ENCODE measurements around the gene CYCS. TPM values are rescaled to one million over a fixed set of nuclear protein-coding genes. Genes with fewer than 3 reads are reported as not detected.
"Not testable (repeated sequence)": the region's sequence is repeated elsewhere in the genome, so short reads cannot be mapped to it uniquely, and the experiment has no call there.

Gene CYCS
- total RNA-seq, 1 donor from 2014 or later: 31.5 TPM

DNA sequence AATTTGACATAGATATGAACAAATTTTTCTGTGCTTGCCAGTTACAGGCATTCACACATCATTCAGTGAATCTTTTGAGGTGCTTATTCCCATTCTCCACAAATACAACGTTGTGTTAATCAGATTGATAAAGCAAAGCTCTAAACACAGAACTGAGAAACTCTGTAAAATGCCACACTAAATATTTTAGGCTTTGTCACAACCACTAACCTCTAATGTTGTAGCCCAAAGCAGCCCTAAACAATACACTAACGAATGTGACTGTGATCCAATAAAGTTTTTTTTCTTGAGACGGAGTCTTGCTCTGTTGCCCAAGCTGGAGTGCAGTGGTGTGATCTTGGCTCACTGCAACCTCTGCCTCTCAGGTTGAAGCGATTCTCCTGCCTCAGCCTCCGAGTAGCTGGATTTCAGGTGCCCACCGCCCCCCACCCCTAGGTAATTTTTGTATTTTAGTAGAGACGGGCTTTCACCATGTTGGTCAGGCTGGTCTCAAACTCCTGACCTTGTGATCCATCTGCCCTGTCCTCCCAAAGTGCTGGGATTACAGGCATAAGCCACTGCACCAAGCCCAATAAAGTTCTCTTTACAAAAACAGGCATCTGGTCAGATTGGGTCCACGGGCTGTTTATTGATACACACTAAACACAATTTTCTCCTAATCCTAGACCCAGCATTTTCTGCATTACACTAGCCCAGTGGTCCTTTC, 6.9 kb downstream of the CYCS start:
- no peak for DNase-seq (ENCODE audit: low read depth in 2 of 2)

DNA sequence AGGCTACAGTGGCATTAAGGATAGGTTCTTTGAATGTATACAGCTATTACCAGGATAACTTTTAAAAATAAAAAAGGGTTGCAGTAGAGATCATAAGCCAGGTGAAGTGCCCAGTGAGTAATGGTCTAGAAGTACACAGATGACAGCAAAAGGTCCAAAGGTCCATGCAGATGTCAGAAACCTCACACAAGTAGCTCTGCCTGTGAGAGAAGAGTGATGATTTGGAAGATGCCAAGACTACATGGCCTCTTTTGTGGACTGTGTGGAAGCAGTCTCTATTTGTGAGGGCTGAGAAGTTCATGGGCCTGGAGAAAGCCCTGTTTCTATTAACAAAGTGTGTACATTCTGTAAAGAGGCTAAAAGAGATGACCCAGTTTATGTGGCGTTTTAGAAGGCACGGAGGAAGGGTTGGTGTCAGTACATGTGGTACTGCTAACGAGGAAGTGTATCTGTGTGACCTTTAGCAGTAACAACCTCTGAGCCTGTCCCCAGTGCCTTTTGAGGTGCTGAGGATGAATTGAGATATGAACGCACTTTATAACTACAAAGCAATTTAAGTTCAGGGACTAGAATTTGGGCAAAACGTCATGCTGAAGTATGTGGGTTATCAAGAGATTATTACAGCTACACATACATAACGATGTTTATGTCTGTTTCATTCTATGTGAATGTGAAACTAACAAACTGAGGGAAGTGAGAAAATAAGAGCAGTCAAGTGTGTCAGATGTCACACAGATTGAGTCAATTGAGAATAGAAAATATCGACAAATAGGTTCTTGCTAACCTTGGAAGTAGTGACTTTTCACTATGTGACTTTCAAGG, 7.6 kb downstream of the CYCS start:
- DNase-seq (ENCODE audit: low read depth in 2 of 2): no peak

DNA sequence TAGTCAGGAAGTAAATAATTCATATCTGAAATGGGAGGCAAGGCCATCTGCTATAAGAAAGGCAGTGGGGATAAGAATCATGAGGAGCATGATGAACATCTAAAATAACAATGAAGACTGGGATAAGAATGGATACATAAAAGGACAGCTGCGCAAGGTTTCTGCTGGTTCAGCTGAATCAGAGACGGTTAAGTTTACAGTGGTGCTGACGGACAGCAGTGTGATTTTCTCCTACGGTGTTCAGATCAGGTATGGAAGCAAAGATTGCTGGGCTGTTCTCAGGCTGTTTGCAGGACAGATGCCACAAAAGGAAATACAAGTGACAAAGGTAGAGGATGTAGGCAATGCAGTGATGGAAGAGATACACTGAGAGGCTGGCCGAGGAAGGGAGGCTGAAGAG, 8.4 kb downstream of the CYCS start:
- DNase-seq (ENCODE audit: low read depth in 2 of 2): no peak

DNA sequence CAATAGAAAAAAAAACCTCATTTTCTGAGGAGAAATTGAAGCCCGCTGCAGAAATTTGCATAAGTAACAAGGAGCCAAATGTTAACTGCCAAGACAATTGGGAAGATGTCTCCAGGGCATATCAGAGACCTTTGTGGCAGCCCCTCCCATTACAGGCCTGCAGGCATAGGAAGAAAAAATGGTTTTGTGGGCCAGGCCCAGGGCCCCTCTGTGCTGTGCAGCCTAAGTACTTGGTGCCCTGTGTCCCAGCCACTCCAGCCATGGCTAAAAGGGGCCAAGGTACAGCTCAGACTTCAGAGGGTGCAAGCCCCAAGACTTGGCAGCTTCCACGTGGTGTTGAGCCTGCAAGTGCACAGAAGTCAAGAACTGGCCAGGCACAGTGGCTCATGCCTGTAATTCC, 14.5 kb downstream of the CYCS start:
- DNase-seq (ENCODE audit: low read depth in 2 of 2): not testable (repeated sequence)

DNA sequence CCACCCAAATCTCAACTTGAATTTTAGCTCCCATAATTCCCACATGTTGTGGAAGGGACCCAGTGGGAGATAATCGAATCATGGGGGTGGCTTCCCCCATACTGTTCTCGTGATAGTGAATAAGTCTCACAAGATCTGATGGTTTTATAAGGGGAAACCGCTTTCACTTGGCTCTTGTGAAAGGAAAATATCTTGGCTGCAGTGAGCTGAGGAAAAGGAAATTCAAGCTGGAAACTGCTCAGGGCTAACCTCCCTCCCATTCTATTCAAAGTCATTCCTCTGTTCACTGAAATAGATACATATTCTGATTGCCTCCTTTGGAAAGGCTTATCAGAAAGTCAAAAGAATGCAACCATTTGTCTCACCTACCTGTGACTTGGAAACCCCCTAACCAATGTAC, 15.8 kb downstream of the CYCS start:
- peak in 1 of 2 donors; percentile 23 for DNase-seq (ENCODE audit: low read depth in 2 of 2)

- DNase-seq (ENCODE audit: low read depth in 2 of 2): no peak
Measured at GRCh38 chr7:25105911-25106310, 19.1 kb downstream of the CYCS start.

DNA sequence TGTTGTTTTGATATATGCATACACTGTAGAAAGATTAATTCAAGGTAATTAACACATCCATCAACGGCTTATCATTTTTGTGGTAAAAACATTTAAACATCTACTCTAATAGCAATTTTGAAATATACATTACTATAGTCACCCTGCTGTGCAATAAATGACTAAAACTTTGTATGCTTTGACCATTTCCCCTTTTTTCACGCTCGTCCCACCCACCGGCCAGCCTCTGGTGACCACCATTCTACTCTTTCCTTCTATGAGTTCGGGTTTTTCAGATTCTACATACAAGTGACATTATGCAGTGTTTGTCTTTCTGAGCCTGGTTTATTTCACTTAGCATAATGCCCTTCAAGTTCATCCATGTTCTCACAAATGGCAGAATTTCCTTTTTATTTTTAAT, 21.3 kb downstream of the CYCS start:
- no peak for DNase-seq (ENCODE audit: low read depth in 2 of 2)

DNA sequence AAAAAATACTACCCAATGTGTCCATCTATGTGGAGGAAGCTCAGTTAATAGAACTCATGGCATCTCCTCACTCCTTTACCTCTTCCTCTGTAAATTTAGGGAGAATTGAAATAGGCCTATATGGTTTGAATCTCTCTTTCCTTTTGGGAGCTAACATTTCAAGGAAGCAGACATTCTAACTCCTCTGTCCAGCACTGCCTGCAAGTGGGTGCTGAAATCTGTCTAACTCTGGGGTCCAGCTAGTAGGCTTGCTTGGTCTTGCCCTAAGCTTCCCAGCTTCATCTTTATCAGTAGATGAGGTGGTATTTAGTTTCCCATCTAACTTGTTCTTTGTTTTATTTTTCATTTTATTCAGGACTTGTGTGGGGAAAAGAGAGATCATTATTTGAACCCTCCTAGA, 23.2 kb downstream of the CYCS start:
- DNase-seq (ENCODE audit: low read depth in 2 of 2): no peak

DNA sequence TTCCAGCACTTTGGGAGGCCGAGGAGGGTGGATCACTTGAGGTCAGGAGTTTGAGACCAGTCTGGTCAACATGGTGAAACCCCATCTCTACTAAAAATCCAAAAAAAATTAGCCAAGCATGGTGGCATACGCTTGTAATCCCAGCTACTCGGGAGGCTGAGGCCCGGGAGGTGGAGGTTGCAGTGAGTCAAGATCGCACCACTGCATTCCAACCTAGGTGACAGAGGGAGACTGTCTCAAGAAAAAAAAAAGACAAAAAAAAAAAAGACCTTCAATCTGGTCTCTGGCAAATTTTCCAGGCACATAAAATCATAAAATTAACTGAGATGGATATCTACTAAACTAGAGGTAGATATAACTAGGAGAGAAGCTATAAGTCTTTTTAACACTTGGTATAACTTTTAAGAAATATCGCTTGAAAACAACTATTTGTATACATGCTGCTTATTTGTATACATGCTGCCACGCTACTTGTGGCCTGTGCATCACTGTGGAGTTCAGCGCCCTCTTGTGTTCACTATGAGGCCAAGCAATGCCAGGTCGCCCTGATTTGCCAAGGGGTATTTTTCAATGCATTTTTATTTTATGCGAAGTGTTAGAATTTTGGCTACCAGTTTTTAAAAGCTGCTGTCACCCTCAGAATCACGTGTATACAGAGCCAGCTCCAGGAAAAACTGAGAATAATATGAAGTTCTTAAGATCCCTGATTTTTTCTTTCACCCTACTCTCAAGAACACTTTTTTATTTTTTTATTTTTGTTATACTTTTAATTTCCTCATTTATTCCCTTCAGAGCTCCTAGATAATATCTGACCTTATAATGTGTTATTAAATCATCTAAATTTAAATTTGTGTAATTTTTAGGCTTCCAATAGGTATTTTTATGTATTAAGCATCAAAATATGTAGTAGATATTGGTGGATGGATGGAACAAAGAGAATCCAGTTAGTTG, 26.7 kb downstream of the CYCS start:
- DNase-seq (ENCODE audit: low read depth in 2 of 2): peak; percentile 51 to 76

- DNase-seq (ENCODE audit: low read depth in 2 of 2): peak in 1 of 2 donors; percentile 22
Measured at GRCh38 chr7:25095516-25096345, 29.3 kb downstream of the CYCS start.

DNA sequence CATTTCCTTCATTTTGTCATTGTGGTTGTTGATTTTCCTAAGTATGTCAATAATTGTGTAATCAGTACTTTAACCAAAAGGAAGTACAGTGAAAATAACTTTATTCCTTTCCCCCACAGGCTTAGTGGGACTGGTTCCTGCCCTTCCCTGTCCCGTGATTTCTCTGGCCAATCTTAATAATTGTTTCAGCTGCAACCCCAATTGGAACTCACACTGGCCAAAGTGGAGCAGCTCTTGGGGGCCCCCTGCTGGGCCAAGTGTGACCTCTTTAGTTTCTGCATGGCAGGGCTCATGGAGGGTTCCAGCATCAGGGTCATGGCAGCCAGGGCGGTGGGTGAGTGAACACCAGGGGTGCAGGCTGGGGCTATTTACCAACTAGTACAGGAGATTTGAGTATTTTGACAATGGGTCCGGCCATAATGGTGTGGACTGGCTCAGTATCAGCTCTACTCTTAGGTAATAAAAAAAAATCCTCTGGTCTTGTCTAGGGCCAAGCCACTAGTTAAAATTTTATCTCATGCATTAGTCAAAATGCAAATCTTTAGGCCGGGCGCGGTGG, 31.7 kb downstream of the CYCS start:
- peak; percentile 47 to 73 for DNase-seq (ENCODE audit: low read depth in 2 of 2)

DNA sequence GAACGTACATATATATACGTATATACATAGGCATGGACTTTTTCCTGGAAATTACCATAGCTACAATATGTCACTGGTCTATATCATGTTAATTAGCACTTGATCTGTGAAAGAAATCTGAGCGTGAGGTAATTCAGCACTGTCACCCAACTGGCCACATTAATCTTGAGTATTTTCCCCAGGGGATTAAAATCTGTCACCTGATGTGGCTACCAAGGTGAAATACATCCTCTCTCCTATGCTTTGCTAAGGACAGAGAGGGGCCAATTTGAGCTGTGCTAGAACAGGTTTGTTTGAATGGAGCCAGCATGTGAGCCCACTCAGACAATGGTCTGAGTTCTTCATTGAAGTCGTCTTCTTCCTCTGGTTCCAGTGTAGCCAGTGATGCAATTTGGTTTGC, 33.3 kb downstream of the CYCS start:
- DNase-seq (ENCODE audit: low read depth in 2 of 2): no peak

DNA sequence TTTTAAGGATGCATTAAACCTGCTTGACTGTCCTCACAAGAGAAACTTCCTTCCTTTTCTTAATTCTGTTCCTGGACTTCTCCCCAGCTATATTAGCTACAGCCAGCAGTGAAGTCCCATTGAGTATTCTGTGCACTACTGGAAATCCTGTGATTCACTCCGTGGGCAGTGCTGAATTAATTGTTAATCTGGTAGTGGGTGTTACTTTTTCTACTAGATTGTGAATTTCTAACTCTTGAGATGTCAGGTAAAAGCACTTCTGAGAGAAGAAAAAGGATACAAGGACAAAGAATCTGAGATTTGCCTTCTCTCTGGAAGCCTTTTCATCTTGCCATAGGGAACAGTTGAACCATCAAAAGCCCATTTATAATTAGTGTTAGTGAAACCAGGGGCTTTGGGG, 33.9 kb downstream of the CYCS start:
- DNase-seq (ENCODE audit: low read depth in 2 of 2): no peak

DNA sequence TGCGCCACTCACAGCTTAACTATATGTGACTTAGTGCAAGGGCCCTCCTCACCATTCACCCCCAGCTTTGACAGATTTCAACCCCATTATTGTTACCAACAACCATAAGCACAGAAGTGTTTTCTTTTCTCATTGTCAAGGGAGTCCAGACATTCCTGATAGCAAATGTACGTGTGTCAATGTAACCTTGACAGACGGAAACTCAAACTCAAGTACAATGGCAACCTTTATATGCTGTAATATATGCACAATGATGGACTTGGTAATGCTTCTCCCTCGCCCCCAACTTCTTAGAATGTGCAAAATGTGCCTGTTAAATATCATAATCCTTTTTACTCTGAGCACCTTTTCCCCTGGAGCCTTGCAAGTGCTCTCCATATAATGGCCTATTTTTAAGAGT, 34.7 kb downstream of the CYCS start:
- DNase-seq (ENCODE audit: low read depth in 2 of 2): no peak

- no peak for DNase-seq (ENCODE audit: low read depth in 2 of 2)
Measured at GRCh38 chr7:25087855-25088254, 37.2 kb downstream of the CYCS start.

DNA sequence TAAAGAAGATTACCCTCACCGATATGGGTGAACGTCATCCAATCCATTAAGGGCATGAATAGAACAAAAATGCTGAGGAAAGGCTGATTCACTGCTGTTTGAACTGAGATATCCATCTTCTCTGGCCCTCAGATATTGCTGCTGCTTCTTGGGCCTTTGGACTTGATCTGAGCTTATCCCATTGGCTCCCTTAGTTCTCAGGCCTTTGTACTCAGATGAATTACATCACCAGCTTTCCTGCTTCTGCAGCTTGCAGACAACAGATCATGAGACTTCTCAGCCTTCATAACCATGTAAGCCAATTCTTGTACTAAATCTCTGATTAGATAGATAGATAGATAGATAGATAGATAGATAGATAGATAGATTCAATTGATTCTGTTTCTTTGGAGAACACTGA, 40.2 kb downstream of the CYCS start:
- DNase-seq (ENCODE audit: low read depth in 2 of 2): no peak

- no peak for DNase-seq (ENCODE audit: low read depth in 2 of 2)
Measured at GRCh38 chr7:25083201-25083600, 41.9 kb downstream of the CYCS start.

DNA sequence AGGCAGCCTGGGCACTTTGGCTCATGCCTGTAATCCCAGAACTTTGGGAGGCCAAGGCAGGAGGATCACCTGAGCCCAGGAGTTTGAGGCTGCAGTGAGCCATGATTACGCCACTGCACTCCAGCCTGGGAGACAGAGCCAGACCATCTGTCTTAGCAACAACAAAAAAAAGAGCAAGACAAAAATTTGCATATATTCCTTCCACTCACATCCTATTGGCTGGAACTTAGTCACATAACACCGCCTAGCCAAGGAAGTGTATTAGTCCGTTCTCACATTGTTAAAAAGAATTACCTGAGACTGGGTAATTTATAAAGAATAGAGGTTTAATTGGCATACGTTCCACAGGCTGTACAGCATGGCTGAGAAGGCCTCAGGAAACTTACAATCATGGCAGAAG, 43.0 kb downstream of the CYCS start:
- not testable (repeated sequence) for DNase-seq (ENCODE audit: low read depth in 2 of 2)

- DNase-seq (ENCODE audit: low read depth in 2 of 2): no peak
Measured at GRCh38 chr7:25077096-25077495, 48.0 kb downstream of the CYCS start.

DNA sequence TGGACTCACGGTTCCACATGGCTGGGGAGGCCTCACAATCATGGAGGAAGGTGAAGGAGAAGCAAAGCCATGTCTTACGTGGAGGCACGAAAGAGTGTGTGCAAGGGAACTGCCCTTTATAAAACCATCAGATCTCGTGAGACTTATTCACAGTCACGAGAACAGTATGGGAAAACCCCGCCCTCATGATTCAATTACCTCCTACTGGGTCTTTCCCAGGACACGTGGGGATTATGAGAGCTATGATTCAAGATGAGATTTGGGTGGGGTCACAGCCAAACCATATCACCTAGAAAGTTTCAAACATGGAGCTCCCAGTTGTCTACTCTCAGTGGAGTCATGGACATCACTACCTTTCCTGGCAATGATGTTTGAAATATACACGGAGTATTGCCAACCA, 49.6 kb downstream of the CYCS start:
- DNase-seq (ENCODE audit: low read depth in 2 of 2): no peak

GRCh38 chr7:25073451-25073850, 51.6 kb downstream of the CYCS start:
- peak in 1 of 2 donors; percentile 14 for DNase-seq (ENCODE audit: low read depth in 2 of 2)
